Measurements from ENCODE around the gene VASH1.

VASH1 gene

GRCh38 chr14:76772300-76773187 is 11.3 kb downstream of the VASH1 start:
- DNase-seq (ENCODE audit: low read depth in 2 of 2) = no peak

DNA sequence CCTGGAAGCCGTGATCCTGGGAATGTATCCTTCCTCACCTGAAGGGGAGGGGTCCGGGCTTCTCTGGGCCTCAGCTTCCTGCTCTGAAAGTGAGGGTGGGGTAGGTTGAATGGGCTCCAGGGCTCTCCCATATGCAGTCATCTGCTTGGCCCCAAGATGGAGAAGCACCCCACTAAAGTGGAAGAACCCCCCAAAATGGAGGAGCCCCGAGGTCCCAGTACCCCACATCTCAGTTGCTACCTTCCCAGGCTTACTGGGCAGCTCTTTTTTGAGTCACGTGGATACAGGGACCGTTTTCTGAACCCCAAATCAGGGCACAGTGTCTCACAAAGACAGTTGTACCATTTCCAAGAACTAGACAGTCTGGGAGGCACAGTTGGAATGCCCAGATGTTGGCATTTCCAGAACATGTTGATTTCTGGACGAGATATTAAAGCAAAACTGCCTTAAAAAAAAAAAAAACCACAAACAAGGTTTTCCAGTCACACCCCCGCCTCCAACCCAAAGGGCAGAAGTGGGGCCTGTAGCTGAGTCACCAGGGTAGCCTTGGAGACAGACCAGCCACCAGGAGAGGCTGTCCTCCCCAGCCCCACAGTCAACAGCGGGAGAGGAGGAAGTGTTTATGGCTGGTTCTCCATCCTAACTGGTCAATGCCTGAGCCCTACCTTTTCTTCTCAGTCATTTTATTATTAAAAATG is 12.1 kb downstream of the VASH1 start:
- no peak for DNase-seq (ENCODE audit: low read depth in 2 of 2)

- DNase-seq (ENCODE audit: low read depth in 2 of 2) = no peak
These were observed 12.9 kb downstream of the VASH1 start for GRCh38 chr14:76773956-76774820.

GRCh38 chr14:76774821-76775694 is 13.8 kb downstream of the VASH1 start:
- no peak for DNase-seq (ENCODE audit: low read depth in 2 of 2)

DNA sequence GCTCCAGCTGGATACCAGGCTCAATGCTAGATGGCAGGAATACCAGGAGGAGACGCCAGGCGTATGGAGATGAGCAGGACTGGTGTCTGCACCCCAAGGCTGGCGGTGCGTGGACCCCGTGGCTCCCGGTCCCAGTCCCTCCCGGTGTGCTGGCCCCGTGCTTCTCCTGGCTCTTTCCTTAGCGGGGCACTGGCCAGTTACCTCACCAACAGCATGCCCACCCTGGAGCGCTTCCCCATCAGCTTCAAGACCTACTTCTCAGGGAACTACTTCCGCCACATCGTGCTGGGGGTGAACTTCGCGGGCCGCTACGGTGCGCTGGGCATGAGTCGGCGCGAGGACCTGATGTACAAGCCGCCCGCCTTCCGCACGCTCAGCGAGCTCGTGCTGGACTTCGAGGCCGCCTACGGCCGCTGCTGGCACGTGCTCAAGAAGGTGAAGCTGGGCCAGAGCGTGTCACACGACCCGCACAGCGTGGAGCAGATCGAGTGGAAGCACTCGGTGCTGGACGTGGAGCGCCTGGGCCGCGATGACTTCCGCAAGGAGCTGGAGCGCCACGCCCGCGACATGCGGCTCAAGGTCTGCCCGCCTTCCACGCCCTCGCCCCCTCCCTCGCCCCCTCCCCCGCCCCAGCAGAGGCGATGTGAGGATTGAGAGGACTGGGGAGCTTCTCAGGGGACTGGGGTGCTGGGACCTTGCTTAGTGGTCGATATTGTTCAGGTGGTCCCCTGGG is 14.6 kb downstream of the VASH1 start:
- DNase-seq (ENCODE audit: low read depth in 2 of 2) = no peak

GRCh38 chr14:76776428-76777251 is 15.4 kb downstream of the VASH1 start:
- no peak for DNase-seq (ENCODE audit: low read depth in 2 of 2)

DNA sequence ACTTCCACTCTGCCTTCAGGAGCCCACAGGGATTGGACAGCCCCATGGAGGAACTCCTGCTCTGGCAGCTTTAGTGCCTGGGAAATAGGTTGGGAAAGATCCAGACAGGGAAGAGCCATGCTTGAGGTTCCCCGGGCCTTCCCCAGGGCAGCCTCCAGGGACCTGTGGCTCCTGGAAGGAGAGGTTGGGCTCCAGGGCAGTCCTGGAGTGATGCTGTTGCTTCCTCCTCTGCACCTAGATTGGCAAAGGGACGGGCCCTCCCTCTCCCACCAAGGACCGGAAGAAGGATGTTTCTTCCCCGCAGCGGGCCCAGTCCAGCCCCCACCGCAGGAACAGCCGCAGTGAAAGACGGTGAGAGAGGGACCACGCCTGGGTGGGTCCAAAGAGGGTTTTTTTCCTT is 16.5 kb downstream of the VASH1 start:
- no peak for DNase-seq (ENCODE audit: low read depth in 2 of 2)

DNA sequence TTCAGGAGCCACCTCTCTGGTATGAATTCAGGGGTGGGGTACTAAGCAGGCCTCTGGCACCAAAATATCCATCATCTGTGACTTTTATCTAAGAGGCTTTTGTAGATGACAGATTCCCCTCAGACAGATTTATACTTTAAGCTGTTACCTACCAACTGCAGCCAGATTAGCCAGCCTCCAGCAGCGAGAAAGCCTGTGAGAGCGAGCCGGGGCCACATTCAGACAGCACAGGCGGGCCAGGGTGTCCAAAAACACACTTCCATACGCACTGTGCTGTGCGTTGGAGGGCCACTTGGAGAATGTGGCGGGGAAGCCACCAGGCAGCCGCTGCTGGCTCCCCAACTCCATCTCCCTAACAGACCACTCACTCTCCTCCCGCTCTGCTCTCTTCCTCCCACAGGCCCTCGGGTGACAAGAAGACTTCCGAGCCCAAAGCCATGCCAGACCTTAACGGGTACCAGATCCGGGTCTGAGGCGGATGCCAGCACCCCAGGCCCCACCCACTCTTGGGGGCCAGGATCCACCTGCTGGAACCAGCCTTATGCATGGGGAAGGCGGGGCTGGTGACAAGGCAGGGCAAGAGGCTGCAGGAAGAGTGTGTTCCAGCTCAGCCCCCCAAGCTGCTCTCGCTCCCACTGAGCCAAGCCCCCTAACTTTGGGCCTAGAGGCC is 17.4 kb downstream of the VASH1 start:
- no peak for DNase-seq (ENCODE audit: low read depth in 2 of 2)

DNA sequence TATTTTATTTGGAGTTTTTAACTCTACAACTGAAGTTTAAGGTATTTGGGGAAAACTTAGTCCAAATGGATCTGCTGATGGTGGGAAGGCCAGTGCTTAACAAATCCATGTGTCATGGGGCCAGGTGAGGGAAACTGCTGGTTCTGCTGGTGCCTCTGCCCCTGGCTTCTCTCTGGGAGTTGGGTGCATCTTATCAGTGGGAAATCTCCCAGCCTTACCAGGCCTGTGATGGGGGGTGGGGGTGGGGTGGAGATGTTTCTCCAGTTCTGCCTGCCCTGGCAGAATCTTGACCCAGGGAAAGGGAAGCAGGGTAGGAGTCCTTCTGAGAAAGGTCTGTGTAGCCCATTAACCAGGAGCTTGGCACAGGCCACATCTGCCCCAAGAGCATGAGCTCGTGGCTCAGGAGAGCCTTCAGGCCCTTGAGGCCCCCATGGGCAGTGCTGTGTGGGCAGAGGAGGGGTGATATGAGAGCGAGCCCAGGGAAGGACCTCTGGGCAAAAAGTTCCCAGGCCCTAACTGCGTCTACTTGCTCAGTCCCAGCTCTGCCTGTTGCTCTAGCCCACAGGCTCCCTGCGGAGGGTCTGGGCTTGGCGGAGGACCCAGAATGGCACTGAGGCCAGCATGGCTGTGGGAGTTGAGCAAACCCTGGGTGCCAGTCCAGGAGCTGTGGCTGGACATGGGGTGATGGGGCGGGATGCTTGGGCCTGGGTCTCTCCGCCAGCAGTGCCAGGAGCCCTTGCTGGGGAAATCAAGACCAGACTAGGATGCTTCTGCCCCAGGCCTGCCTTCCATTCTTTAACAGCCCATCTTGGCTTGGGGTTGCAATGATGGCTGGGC is 18.2 kb downstream of the VASH1 start:
- no peak for DNase-seq (ENCODE audit: low read depth in 2 of 2)

GRCh38 chr14:76780058-76780345 is 18.7 kb downstream of the VASH1 start:
- DNase-seq (ENCODE audit: low read depth in 2 of 2) = no peak

DNA sequence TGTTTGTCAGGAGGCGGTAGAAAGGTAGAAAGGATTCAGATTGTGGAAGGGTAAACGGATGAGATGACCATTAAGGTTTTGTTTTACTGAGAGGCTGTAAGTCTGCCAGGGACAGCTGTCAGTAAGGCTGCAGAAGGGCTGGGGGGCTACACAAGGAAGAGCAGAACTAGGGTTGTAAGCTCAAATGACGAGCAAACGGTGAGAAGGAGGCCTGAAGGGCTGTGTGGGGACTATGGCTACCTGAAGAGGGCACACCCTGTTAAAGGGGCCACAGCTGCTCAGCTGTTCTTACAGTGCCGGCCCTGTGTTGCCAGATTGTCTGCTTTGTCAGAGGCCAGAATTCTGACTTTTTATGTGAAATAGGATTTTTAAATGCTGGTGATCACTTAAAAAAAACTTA is 19.1 kb downstream of the VASH1 start:
- DNase-seq (ENCODE audit: low read depth in 2 of 2) = no peak

DNA sequence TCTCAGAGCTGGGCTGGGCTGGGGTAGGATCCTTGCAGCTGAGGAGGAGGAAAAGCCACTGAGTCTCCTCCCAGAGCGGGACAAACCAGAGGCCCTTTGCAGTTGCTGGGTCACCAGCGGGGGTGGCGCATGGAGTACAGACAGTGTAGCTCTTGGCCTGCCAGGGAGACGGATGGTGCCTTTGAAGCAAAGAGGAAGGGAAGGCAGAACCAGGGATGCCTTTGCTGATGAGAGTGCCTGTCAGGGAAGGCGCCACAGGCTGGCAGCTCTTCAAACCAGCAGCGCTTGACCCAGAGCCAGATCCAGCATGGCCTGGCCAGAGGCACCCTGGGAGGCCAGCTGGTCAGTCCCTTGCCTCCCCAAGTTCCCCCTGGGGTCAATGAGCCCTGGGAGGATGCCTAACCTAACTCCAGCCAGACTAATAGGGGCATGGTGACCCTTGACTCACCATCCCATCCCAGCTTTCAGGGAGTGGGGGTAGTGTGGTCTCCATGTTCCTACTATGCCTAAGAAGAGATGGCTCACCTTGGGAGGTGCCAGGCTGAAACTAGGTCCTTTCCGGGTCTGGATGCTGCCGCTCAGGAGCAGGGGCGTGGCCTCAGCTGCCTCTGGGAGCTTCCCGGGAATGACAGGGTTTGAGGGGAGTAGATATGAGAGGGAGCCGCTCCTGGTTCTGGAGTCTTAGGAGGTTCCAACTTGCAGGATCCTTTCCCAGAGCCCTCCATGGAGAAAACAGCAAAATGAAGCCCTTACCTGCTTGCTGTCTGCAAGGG is 19.8 kb downstream of the VASH1 start:
- no peak for DNase-seq (ENCODE audit: low read depth in 2 of 2)

- no peak for DNase-seq (ENCODE audit: low read depth in 2 of 2)
These were observed 20.4 kb downstream of the VASH1 start for GRCh38 chr14:76781648-76782051.

DNA sequence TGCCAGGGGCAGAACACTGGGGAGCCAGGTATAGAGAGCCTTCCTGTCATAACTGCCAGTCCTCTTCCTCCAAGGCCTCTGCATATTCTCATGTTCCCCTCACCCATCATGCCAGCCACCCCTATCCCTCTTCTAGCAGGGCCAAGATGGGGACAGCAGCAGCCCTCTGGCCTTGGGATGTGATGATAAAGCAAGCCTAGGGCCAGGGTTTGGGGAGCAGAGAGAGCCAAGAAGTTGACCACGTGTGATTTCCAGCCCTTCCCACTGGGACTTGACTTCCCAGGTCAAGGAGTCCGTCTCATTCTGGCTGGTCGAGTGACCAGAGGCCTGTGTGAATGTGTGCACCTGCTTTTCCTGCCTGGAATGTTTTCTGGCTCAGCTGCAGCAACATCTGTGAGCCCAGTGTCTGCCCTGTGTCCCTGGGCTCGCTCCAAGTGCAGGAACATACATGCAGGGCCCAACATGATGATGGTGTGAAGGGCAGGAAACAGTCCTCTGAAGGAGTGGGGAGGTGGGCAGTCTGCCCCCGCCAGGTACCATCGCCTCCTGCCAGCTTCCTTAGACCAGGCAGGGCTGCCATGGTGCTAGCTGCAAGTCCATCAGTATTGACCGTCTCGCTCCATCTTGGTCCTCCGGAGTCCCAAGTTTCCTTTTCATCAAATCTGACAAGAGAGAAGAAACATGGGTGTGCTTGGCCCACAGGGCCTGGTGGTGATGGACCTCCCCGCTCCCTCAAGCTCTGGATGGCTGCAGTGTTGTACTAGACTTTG is 21.0 kb downstream of the VASH1 start:
- DNase-seq (ENCODE audit: low read depth in 2 of 2) = no peak

DNA sequence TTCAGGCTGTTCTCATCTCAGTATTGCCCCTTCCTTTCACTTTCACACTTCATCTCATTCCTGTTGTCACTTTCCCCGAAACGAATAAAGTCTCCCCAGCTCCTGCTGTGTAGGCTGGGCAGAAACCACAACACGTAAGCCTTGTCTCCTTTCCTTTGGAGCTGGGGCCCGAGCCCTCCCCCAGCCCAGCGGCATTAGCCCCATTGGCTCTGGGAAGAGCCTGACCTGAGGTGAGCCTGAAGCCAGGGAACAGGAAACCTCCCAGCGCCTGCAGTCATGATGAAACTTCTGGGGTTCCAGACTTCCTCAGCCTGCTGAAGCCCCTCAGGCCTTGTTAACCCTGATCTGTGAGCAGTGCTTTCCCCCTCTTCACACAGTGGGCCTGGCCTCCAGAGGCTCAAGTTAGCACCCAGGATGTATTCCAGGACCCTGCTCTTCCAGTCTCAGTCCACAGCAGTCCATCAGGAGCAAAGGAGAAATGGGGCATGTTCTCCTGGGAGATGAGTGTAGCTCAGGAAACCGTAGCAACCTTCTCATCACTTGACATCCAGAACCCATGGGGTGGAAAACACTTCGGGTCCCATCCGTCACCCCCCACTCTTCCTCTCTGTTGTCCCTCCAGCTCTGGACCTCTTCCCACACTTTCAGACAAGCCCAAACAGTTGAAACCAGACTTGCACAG is 21.8 kb downstream of the VASH1 start:
- no peak for DNase-seq (ENCODE audit: low read depth in 2 of 2)

DNA sequence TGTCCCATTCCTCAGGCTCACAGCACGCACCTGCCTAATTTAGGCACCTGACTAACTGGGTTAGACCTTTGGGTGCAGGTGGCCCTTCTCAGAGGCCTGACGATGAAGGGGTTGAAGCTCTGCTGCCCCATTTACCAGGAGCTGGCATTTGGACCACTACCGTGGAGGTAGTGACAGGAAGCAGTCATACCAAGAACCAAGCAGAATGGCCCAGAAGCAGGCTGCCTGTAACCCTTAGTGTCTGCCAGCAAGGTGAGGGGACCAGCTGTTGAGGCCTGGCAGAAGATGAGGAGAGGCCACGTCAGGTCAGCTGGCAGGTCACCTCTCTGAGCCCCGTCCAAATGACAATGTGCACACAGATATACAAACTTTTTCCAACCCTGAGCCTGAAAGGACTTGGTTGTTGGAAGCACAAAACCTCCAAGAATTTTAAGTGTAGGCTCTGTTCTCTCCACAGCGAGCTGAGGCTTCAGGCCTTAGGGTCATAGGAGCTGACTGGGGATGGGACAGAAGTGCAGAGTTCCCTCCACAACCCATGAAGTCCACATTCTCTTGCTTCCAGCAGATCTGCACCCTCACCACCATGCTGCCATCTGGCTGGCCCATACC is 23.1 kb downstream of the VASH1 start:
- no peak for DNase-seq (ENCODE audit: low read depth in 2 of 2)

All from stimulated activated CD4-positive, alpha-beta T cell treated with anti-CD3 and anti-CD28 coated beads, Interleukin-15, amount 100 ng/mL, for 48 hours (primary cell).